Suprapubic skin (tissue), 4 donors: ENCODE measurements around the gene POLDIP2.

Source experiments
- CTCF ChIP-seq, 2 donors: fragments of 200-600 bp in 1 of 2; fragments of 450-650 bp in 1 of 2; sonication (generic) in 1 of 2; IDR thresholded peaks; one replicate each; pipeline ENCODE4 v1.5.1; 2016 to 2019; ENCODE audit warnings: antibody characterized with exemption in 2 of 2, mild to moderate bottlenecking in 1 of 2, moderate library complexity in 1 of 2
- EP300 ChIP-seq: sonication (generic); formaldehyde crosslinking; IDR thresholded peaks from one replicate; pipeline ENCODE4 v1.6.1; 2017; ENCODE audit warnings: antibody characterized with exemption
- POLR2AphosphoS5 ChIP-seq, 3 donors: sonication (generic); formaldehyde crosslinking; IDR thresholded peaks; one replicate each; pipeline ENCODE4 v1.6.1; 2017; ENCODE audit warnings: antibody characterized with exemption in 3 of 3

GRCh38 chr17:28363186-28363585 lies 5.9 kb upstream of the POLDIP2 start:
- no peak for TF ChIP-seq CTCF (IDR thresholded peaks at IDR 0.05)
- no peak for TF ChIP-seq EP300
- no peak for TF ChIP-seq POLR2AphosphoS5 (IDR thresholded peaks at IDR 0.05)
